ENCODE measurements around the gene GOLGA5. TPM values are rescaled to one million over a fixed set of nuclear protein-coding genes. Genes with fewer than 3 reads are reported as not detected.

Gene GOLGA5
- total RNA-seq, 1 donor from 2014 or later = 26.4 TPM

GRCh38 chr14:92789457-92790089 lies 4.5 kb upstream of the GOLGA5 start:
- TF ChIP-seq CTCF (IDR thresholded peaks at IDR 0.05; ENCODE audit: unreplicated experiment) = no peak
- Mint-ChIP-seq H3K4me3 (ENCODE audit: unreplicated experiment) (no peak overlapping the region), H3K27ac (ENCODE audit: unreplicated experiment) (no peak overlapping the region), H3K27me3 (ENCODE audit: unreplicated experiment) (peaks cover 3% of the 10 kb centered on the region), H3K9me3 (ENCODE audit: unreplicated experiment) (no peaks in the 10 kb centered on the region), H3K36me3 (ENCODE audit: low read depth, unreplicated experiment) (peaks cover 8% of the 10 kb centered on the region), H3K4me1 (ENCODE audit: unreplicated experiment) (peaks cover 10% of the 10 kb centered on the region)
- DNase-seq (ENCODE audit: low spot score) = no peak

- Mint-ChIP-seq H3K27me3 (ENCODE audit: unreplicated experiment) (peaks cover 8% of the 10 kb centered on the region), H3K4me3 (ENCODE audit: unreplicated experiment) (peak overlapping the region; percentile 57), H3K36me3 (ENCODE audit: low read depth, unreplicated experiment) (peaks cover 16% of the 10 kb centered on the region), H3K9me3 (ENCODE audit: unreplicated experiment) (no peaks in the 10 kb centered on the region), H3K4me1 (ENCODE audit: unreplicated experiment) (peaks cover 18% of the 10 kb centered on the region), H3K27ac (ENCODE audit: unreplicated experiment) (peak overlapping the region; percentile 89)
- no peak for TF ChIP-seq CTCF (IDR thresholded peaks at IDR 0.05; ENCODE audit: unreplicated experiment)
- no peak for DNase-seq (ENCODE audit: low spot score)
These were observed 1.2 kb upstream of the GOLGA5 start for GRCh38 chr14:92792885-92793284.

DNA sequence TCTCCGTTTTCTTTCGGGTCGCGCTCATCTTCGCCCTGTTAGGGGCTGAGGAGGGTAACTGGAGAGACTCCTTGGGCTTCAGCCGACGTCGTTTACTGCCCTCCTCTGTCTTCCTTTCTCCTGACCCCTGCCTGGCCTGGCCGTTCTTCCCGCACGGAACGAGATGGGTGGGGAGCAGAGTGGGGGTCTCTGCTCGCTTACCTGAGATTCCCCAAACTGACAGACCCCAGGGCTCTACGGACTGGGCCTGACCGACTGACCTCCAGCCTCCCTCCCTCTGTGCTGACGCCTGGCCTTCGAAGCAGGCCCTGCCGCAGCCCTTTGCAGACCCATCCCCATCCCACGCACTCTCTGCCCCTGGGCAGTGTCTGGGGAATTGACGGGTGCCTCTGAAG lies 439 bp downstream of the GOLGA5 start:
- Mint-ChIP-seq H3K9me3 (ENCODE audit: unreplicated experiment) (no peaks in the 10 kb centered on the region), H3K4me1 (ENCODE audit: unreplicated experiment) (peaks cover 18% of the 10 kb centered on the region), H3K27ac (ENCODE audit: unreplicated experiment) (peak overlapping the region; percentile 95), H3K36me3 (ENCODE audit: low read depth, unreplicated experiment) (peaks cover 19% of the 10 kb centered on the region), H3K27me3 (ENCODE audit: unreplicated experiment) (peaks cover 8% of the 10 kb centered on the region), H3K4me3 (ENCODE audit: unreplicated experiment) (peak overlapping the region; percentile 99)
- TF ChIP-seq CTCF (IDR thresholded peaks at IDR 0.05; ENCODE audit: unreplicated experiment) = no peak
- DNase-seq (ENCODE audit: low spot score) = peak; percentile 16

DNA sequence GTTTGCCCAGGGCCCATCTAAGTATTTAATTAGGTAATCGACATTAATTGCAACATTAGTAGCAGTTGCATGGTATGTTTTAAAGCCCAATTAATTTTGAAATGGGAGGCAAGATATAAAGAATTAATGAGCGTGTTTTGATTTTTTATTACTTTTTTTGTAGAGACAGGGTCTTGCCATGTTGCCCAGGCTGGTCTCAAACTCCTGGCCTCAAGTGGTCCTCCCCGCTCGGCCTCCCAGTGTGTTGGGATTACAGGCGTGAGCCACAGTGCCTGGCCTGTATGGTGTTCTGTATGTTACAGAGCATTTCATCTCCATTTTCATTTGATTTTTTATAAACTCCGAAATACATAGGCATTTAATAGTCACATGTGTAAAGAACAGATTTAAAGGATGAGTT lies 856 bp downstream of the GOLGA5 start:
- DNase-seq (ENCODE audit: low spot score) = no peak
- Mint-ChIP-seq H3K4me3 (ENCODE audit: unreplicated experiment) (peak overlapping the region; percentile 99), H3K36me3 (ENCODE audit: low read depth, unreplicated experiment) (peaks cover 21% of the 10 kb centered on the region), H3K27me3 (ENCODE audit: unreplicated experiment) (peaks cover 8% of the 10 kb centered on the region), H3K27ac (ENCODE audit: unreplicated experiment) (peak overlapping the region; percentile 95), H3K9me3 (ENCODE audit: unreplicated experiment) (no peaks in the 10 kb centered on the region), H3K4me1 (ENCODE audit: unreplicated experiment) (peaks cover 18% of the 10 kb centered on the region)
- TF ChIP-seq CTCF (IDR thresholded peaks at IDR 0.05; ENCODE audit: unreplicated experiment) = no peak

DNA sequence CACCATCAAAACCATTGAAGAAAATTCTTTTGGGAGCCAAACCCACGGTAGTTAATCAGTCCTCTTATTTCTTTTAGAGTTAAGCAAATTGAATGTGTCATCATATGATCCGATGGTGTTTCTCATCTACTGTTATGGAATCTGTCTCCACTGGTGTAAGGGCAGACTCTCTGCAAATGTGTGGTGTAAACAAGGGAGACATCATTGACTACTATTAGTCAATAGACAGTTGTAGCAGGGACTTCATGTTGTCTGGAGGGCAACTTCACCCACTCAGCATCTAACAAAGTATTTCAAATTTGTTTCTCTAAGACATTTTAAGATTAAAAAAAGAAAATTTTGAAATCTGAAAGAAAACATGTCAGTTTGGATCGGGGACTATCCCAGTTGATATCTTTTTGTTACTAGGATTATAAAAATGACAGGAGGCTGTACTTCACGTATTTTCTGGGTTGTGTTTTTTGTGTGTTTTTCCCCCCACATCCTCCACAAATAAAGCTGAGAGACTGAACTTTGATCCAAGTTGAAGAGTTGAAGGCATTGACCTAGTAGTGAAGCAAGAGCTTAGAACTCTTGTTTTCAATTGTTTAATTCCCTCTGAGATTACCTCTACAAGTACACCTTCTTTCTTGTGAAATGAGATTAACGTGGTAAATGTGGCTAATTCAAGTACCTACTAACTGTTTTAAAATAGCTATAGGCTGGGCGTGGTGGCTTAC lies 4.0 kb downstream of the GOLGA5 start:
- Mint-ChIP-seq H3K4me3 (ENCODE audit: unreplicated experiment) (no peak overlapping the region), H3K9me3 (ENCODE audit: unreplicated experiment) (no peaks in the 10 kb centered on the region), H3K27ac (ENCODE audit: unreplicated experiment) (no peak overlapping the region), H3K4me1 (ENCODE audit: unreplicated experiment) (peaks cover 13% of the 10 kb centered on the region), H3K36me3 (ENCODE audit: low read depth, unreplicated experiment) (peaks cover 18% of the 10 kb centered on the region), H3K27me3 (ENCODE audit: unreplicated experiment) (peaks cover 8% of the 10 kb centered on the region)
- no peak for TF ChIP-seq CTCF (IDR thresholded peaks at IDR 0.05; ENCODE audit: unreplicated experiment)
- no peak for DNase-seq (ENCODE audit: low spot score)
